Natural killer cell treated with Interleukin-12 subunit alpha and Interleukin-12 subunit beta and Interleukin-15 and Interleukin-18, amount 100 ng/mL, for 72 hours (primary cell): ENCODE measurements around the gene CMSS1. TPM values are rescaled to one million over a fixed set of nuclear protein-coding genes. Genes with fewer than 3 reads are reported as not detected.
A peak's percentile ranks its signal among the peaks of the same experiment; 100 is the strongest.

Experiments used
- ATAC-seq, 2 donors: fragments of 150-1000 bp; cut with Tn5 transposase in 1 of 2; sonication (Bioruptor Pico), chemical (Tn5 transposase) in 1 of 2; 2 replicates each; pipeline ENCODE4 v1.10.0; 2021
- DNase-seq: peaks from one replicate; pipeline ENCODE4 v3.0.0; 2022; ENCODE audit warnings: low spot score
- H3K27ac Mint-ChIP-seq, 2 donors: 1 replicate in 1 of 2; 2 replicates in 1 of 2; pipeline ENCODE4 v1.8.0; 2022; ENCODE audit warnings: mixed read lengths in 2 of 2, mild to moderate bottlenecking in 1 of 2, moderate library complexity in 1 of 2
- H3K27me3 Mint-ChIP-seq, 2 donors: 1 replicate in 1 of 2; 2 replicates in 1 of 2; pipeline ENCODE4 v1.8.0; 2022; ENCODE audit warnings: mixed read lengths in 2 of 2
- H3K36me3 Mint-ChIP-seq: one replicate; pipeline ENCODE4 v1.8.0; 2022; ENCODE audit warnings: mixed read lengths
- H3K4me1 Mint-ChIP-seq, 2 donors: 1 replicate in 1 of 2; 2 replicates in 1 of 2; pipeline ENCODE4 v1.8.0; 2022; ENCODE audit warnings: low read depth in 2 of 2, mixed read lengths in 2 of 2, mild to moderate bottlenecking in 1 of 2
- H3K4me3 Mint-ChIP-seq: one replicate; pipeline ENCODE4 v1.8.0; 2022; ENCODE audit warnings: mixed read lengths
- H3K9me3 Mint-ChIP-seq: 2 replicates; pipeline ENCODE4 v1.8.0; 2022; ENCODE audit warnings: mixed read lengths
- total RNA-seq, 2 donors: library from RNA; stranded (reverse); gene quantifications; one replicate each; pipeline ENCODE4 v1.2.3, GENCODE V29; 2022

The CMSS1 gene
- total RNA-seq, 2 donors from 2014 or later = 35.7 to 67.8 TPM

DNA sequence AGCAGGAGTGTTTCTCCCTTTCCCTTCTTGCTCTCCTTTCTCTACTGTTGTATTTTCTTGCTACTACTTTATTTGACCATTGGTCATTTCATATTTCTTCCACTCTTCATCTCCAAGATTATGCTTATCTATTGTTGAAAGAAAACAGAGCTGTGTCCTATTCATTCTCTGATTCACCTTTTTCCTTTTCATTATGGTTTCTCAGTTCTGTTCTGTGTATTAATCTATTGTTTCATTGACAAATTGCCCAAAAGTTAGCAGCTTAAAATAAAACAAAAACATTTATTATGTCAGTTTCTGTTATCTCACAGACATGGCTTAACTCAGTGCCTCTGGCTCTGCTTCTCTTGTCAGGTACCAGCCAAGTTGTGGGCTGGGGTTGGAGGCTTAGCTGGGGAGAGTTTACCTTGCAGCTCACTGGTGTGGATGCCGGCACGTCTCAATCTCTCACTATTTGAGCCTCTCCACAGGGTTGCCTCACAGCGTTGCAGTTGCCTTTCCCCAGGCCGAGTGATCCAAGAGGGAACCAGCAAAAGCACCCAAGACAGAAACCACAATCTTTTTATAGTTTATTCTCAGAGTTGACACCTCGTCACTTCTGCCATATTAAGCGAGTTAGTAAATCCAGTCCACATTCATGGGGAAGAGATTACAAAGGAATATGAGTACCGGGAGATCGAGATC lies 333.5 kb downstream of the CMSS1 start:
- no peaks in the 10 kb centered on the region for H3K27me3 Mint-ChIP-seq
- H3K27ac Mint-ChIP-seq = peak overlapping the region in 1 of 2 donors; percentile 8
- H3K4me1 Mint-ChIP-seq = peaks cover 8 to 12% of the 10 kb centered on the region in 2 donors
- H3K9me3 Mint-ChIP-seq = peaks cover 6% of the 10 kb centered on the region
- H3K36me3 Mint-ChIP-seq = peaks cover 25% of the 10 kb centered on the region
- H3K4me3 Mint-ChIP-seq = no peak overlapping the region
- no peak for DNase-seq
- ATAC-seq = no peak

DNA sequence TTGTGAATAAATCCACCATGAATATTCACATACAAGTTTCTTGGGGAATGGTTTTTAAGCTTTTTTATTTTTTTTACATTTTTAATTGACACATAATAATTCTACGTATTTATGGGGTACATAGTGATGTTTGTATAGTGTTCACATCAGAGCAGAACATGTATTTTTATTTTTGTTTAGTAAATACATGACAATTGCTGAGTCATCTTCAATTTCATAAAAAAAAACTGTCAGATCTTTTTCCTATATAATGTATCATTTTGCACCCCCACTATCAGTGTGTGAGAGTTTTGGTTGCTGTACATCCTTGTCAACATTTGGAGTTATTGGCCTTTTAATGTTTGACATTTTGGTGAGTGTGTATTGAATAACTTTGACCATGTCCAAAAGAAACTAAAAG lies 336.5 kb downstream of the CMSS1 start:
- Mint-ChIP-seq H3K27me3 (no peaks in the 10 kb centered on the region), H3K36me3 (peaks cover 30% of the 10 kb centered on the region), H3K9me3 (peaks cover 11% of the 10 kb centered on the region), H3K4me3 (no peak overlapping the region), H3K27ac (no peak overlapping the region), H3K4me1 (peaks cover 8 to 17% of the 10 kb centered on the region in 2 donors)
- no peak for DNase-seq
- ATAC-seq = no peak

DNA sequence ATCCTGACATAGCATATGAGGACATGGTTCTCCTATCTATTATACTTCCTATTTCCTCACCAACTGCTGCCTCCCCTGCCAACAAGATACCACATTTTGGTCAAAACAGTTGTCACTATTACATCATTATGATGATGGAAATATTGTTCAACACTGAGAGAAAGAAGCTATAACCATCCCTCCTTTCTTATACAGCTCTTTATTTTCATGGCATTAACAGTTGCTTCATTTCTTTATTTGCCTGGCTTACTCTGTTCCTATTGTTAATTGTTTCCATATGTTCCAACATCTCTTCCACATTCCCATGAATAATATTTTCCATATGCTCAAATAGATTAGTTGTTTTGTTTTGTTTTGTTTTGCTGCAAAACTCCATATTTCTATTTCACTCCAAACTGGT lies 337.5 kb downstream of the CMSS1 start:
- Mint-ChIP-seq H3K9me3 (peaks cover 11% of the 10 kb centered on the region), H3K4me1 (peaks cover 4 to 11% of the 10 kb centered on the region in 2 donors), H3K4me3 (no peak overlapping the region), H3K27ac (no peak overlapping the region), H3K27me3 (no peaks in the 10 kb centered on the region), H3K36me3 (peaks cover 25% of the 10 kb centered on the region)
- ATAC-seq (no peak), DNase-seq (no peak)

DNA sequence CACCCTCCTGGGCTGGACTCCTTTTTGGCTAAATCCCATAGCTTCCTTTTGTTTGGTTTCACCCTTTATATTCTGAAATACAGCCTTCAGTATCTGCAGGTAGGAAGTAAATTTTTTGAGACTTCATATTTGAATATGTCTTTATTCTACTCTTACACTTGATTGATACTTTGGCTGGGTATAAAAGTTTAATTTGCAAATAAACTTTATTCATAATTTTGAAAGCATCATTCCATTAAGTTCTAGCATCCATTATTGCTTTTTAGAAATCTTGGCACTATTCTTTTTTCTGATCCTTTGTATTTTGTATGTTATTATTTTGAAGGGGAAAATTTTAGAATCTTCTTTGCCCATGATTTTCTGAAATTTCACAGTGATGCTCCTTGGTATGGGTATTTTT lies 337.9 kb downstream of the CMSS1 start:
- Mint-ChIP-seq H3K4me3 (no peak overlapping the region), H3K27me3 (no peaks in the 10 kb centered on the region), H3K36me3 (peaks cover 25% of the 10 kb centered on the region), H3K27ac (no peak overlapping the region), H3K4me1 (peaks cover 4 to 11% of the 10 kb centered on the region in 2 donors), H3K9me3 (peaks cover 11% of the 10 kb centered on the region)
- ATAC-seq (no peak), DNase-seq (no peak)

DNA sequence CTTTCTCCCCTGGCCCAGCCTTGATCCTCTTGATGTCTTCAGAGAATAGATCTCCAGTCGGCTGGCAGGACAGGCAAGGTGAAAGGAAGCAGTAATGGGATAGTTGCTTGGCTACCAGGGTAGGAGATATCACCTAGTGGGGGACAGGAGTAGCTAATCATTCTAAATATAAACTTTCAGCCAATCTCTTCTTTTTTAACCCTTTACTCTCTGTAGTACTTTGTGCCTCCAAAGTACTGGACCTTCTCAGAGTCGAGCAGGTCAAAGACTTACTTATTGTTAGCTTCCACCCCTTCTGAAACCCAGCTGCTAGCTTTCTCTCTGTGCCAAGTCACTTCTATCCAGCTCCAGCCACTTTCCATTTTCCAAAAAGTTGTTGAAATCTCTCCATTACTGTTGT lies 340.0 kb downstream of the CMSS1 start:
- DNase-seq (no peak), ATAC-seq (no peak)
- no peak overlapping the region for H3K27ac Mint-ChIP-seq
- peaks cover 11% of the 10 kb centered on the region for H3K9me3 Mint-ChIP-seq
- H3K36me3 Mint-ChIP-seq = peaks cover 18% of the 10 kb centered on the region
- no peak overlapping the region for H3K4me3 Mint-ChIP-seq
- peaks cover 4 to 5% of the 10 kb centered on the region in 2 donors for H3K4me1 Mint-ChIP-seq
- no peaks in the 10 kb centered on the region for H3K27me3 Mint-ChIP-seq

DNA sequence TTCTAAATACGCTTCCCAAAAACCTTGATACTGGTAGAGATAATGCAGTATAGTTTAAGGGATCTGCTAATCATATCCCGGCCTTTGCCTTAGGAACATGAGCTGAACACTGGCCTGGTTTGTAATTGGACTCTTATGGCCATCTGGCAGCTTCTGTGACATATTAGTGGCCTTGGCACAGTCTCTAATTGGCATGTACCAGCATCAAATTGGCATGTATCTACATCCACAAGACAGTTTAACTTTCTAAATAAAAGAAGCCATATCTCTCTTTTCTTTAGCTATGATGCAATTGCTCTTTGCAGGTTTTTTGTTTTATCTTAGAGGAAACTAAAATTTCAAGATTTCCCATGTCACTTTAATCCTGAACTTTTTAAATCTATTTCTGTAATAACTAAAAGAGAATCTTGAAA lies 341.3 kb downstream of the CMSS1 start:
- Mint-ChIP-seq H3K9me3 (peaks cover 11% of the 10 kb centered on the region), H3K36me3 (peaks cover 18% of the 10 kb centered on the region), H3K27ac (no peak overlapping the region), H3K27me3 (no peaks in the 10 kb centered on the region), H3K4me1 (peaks cover 4 to 5% of the 10 kb centered on the region in 2 donors), H3K4me3 (no peak overlapping the region)
- DNase-seq (no peak), ATAC-seq (no peak)

DNA sequence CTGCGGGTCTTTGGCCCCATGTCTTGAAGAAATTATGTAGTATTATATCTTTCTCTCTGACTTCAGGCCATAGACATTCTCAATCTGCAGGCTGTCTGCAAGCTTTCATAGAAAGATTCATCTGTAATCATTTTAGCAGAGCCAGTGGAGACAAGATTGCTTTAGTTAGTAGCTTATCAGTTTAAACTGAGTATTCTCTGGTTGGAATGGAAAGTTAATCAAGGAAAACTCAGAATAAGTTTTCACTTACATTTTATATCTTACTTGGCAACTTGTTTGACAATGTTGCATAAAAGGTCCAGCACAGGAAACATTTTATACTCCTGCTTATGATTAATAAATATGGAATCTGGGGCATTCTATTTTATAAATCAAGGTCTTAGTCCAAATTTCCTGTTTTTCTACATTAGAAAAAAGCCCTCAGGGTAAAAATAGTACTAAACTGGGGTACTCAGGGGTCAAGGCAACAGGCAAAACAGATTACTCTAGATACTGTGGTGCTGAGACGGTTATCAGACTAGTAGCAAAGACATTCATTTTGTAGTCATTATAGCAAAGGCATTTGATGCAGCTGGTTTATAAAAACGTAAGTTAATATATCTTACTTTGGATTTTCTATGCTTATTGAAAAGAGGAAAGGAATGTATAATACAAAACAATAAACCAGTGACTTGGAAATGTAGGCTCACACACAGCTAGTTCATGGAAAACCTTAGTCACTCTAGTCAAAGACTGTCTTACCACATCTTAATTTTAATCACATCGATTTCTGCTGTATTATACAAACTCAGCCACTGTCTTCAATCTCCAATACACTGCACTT lies 341.9 kb downstream of the CMSS1 start:
- DNase-seq (no peak), ATAC-seq (no peak)
- Mint-ChIP-seq H3K4me3 (no peak overlapping the region), H3K27me3 (no peaks in the 10 kb centered on the region), H3K4me1 (peaks cover 4 to 5% of the 10 kb centered on the region in 2 donors), H3K27ac (no peak overlapping the region), H3K36me3 (peaks cover 18% of the 10 kb centered on the region), H3K9me3 (peaks cover 11% of the 10 kb centered on the region)

DNA sequence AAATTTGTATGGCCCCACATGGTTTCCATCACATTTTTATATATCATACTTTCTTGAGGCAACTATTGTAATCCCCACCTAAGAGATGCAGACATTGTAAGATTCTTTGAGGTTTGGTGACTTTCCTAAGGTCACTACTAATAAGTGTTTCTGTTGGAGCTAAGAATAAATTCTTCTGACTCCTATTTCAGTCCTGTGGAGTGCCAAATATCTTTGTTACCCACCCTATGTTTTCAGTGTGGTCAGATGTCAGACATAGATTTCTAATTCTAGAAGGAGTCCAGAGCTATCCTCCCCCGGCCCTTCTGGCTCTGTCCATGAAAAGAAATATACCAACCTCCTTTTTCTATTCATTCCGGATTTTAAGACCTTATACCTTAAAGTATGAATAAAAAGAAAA lies 342.9 kb downstream of the CMSS1 start:
- ATAC-seq = no peak
- Mint-ChIP-seq H3K27me3 (no peaks in the 10 kb centered on the region), H3K9me3 (peaks cover 5% of the 10 kb centered on the region), H3K27ac (no peak overlapping the region), H3K36me3 (peaks cover 10% of the 10 kb centered on the region), H3K4me1 (peaks cover 0 to 5% of the 10 kb centered on the region in 2 donors), H3K4me3 (no peak overlapping the region)
- DNase-seq = no peak

DNA sequence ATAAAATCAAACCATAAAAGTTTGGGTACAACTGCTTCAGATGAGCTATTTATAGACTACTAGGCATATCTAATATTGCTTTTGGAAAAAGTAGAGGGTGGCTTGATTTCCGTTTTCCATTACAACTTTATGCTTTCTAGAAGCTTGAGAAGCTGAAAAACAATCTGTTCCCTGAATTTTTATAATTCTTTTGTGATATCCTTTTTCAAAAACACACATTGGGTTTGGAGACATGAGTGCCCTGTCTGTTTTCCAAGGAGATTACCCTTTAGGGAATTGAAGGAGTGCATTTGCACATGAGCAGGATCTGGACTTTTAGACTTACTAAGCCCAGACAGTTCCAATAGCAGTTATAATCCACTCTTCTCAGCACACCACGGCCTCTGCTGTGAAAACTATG lies 346.1 kb downstream of the CMSS1 start:
- Mint-ChIP-seq H3K27me3 (no peaks in the 10 kb centered on the region), H3K9me3 (no peaks in the 10 kb centered on the region), H3K36me3 (no peaks in the 10 kb centered on the region), H3K4me1 (no peaks in the 10 kb centered on the region), H3K4me3 (no peak overlapping the region), H3K27ac (no peak overlapping the region)
- no peak for DNase-seq
- no peak for ATAC-seq

DNA sequence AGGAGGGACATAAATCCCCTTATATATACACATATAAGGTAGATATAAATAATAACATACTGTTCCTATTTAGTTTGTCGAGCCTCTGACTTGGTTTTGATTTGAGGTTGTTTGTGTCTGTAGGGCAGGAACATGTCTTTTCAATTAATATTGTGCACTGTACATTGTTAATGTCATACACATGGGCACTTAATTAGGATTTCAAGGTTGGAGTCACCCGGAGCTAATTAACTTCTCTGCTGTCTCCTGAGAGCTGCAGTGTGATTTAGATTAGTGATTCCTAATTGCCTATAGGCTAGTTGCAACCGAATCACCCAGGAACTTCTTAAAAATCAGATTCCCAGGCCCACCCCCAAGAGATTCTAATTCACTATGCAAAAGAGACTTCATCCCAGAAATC lies 347.1 kb downstream of the CMSS1 start:
- ATAC-seq (no peak), DNase-seq (no peak)
- Mint-ChIP-seq H3K27me3 (no peaks in the 10 kb centered on the region), H3K36me3 (no peaks in the 10 kb centered on the region), H3K9me3 (no peaks in the 10 kb centered on the region), H3K4me3 (no peak overlapping the region), H3K27ac (no peak overlapping the region), H3K4me1 (no peaks in the 10 kb centered on the region)

DNA sequence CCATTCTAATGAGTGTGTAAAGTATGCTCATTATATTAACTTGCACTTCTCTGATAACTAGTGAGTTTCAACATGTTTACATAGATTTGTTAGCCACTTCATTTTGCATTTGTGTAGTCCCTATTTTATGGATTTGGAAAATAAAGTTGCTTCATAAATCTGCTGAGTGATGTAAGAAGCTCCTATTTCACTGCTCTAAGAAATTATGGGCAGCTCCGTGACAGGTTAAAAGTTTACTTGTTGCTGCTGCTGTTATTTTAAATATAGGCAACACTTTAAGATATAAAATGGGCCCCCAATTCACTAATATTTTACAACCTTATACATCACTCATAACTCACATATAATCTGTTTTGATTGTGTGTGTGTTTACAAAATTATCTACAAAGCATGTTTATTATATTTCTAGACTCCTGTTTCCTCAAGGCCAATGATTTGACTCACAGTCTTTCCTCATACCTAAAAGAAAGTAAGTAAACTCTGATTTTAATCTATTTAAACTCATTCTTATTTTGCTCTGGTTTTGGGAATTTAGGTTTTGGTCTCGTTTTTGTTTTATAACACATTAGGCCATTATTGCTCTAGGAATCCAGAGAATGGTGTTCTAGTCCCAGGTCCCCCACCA lies 348.4 kb downstream of the CMSS1 start:
- H3K4me3 Mint-ChIP-seq = no peak overlapping the region
- no peaks in the 10 kb centered on the region for H3K4me1 Mint-ChIP-seq
- H3K9me3 Mint-ChIP-seq = no peaks in the 10 kb centered on the region
- no peak for ATAC-seq
- DNase-seq = no peak
- H3K27me3 Mint-ChIP-seq = no peaks in the 10 kb centered on the region
- no peaks in the 10 kb centered on the region for H3K36me3 Mint-ChIP-seq
- H3K27ac Mint-ChIP-seq = no peak overlapping the region

DNA sequence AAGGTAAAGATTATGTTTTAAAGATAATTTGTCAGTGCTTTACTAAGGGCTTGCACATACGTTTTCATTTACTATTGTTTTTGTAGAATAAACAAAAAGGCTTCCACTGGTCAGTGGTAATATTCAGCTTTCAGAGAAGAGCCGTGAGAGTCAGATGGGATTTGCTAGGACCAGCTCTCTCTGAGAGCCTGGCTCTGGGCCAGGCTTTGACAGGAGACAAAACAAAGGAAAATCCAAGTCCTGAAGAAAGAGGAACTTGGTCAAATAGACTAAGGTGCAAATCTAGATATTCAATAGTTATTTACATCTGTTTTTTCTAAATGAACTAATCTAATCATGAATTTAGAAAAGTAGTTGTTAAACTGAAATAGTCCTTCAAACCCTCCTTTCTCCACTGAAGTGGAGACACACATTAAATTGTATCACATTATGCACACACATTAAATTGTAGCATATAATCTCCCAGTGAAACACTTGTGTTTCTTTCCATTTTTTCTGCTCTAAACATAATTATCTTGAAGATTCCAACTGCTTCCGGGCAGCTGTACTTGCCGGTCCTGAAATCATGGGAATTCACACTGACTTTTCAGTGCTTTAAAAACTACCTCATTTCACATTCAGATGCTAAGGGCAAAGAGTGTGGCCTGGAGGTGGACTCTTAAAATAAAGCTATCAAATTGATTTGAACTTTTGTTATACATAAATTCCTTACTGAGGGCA lies 351.7 kb downstream of the CMSS1 start:
- ATAC-seq = no peak
- DNase-seq = no peak

DNA sequence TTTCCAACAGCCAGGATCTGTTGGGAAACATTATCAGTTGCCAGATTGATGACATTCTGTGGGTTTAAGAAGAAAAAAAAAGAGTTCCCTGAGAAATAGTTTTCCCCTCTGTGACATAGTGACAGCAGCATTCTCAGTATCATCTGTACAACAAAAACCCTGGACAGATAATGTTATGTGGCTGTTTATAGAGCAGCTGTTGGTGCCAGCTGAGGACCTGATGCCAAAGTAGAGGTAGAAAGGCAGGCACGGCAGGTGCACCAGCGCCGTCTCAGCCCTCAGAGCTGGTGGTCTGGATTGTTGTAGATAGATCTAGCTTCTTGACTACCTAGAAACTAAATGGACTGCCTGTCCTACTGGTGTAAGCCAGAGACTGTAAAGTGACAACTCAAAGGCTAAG lies 352.8 kb downstream of the CMSS1 start:
- ATAC-seq = peak in 1 of 2 donors; percentile 15

More for the DNA sequence above, 351.7 kb downstream of the CMSS1 start:
- Mint-ChIP-seq H3K27me3 (no peaks in the 10 kb centered on the region), H3K27ac (no peak overlapping the region), H3K4me3 (no peak overlapping the region), H3K9me3 (no peaks in the 10 kb centered on the region), H3K4me1 (no peaks in the 10 kb centered on the region), H3K36me3 (no peaks in the 10 kb centered on the region)

More for the DNA sequence above, 352.8 kb downstream of the CMSS1 start:
- Mint-ChIP-seq H3K4me1 (no peaks in the 10 kb centered on the region), H3K36me3 (no peaks in the 10 kb centered on the region), H3K27me3 (no peaks in the 10 kb centered on the region), H3K9me3 (no peaks in the 10 kb centered on the region), H3K4me3 (no peak overlapping the region), H3K27ac (no peak overlapping the region)
- DNase-seq = no peak
